GM12873 (cell line): ENCODE results near the gene HPS1.
A peak's percentile ranks its signal among the peaks of the same experiment; 100 is the strongest.

ENCODE experiments used
- TF ChIP-seq, protein P1 (sequence below): IDR thresholded peaks from 2 replicates; pipeline ENCODE4 v1.5.1; 2012; ENCODE audit warnings: low read depth, mild to moderate bottlenecking, moderate library complexity, low read length, control low read depth; ENCODE audit not compliant: insufficient read depth; ENCODE audit errors: missing control alignments

HPS1 gene

DNA sequence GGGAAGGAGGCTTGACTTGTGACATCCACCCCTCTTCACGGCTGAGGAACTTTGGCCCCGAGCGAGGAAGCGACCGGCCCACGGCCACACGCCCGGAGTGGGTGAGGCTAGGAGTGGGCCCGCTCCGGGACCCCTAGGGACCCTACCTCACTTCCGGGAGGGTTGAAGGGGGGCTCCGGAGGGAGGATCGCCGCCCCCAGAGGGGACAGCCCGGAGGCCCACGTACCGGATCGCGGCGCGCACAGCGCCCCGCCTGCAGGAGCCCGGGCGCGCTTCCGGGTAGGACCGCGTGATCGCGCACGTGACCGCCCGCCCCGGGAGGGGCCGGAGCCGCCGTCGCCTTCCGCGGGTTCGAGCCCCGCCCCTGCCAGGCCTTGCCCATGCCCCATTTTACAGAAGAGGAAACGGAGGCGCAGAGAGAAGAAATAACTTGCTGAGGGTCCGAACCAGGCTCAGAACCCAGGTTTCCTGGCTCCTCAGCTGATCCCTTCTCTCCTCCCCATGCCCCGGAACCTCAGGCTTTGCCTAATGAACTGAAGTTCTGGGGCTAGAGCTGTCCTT is at the start of gene HPS1:
TSS of gene HPS1 (minus strand) at position 275 of the 561 bp plus-strand sequence. CDS start 3,695 bp downstream, outside the sequence.
- TF ChIP-seq, protein P1, sequence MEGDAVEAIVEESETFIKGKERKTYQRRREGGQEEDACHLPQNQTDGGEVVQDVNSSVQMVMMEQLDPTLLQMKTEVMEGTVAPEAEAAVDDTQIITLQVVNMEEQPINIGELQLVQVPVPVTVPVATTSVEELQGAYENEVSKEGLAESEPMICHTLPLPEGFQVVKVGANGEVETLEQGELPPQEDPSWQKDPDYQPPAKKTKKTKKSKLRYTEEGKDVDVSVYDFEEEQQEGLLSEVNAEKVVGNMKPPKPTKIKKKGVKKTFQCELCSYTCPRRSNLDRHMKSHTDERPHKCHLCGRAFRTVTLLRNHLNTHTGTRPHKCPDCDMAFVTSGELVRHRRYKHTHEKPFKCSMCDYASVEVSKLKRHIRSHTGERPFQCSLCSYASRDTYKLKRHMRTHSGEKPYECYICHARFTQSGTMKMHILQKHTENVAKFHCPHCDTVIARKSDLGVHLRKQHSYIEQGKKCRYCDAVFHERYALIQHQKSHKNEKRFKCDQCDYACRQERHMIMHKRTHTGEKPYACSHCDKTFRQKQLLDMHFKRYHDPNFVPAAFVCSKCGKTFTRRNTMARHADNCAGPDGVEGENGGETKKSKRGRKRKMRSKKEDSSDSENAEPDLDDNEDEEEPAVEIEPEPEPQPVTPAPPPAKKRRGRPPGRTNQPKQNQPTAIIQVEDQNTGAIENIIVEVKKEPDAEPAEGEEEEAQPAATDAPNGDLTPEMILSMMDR: no peak

DNA sequence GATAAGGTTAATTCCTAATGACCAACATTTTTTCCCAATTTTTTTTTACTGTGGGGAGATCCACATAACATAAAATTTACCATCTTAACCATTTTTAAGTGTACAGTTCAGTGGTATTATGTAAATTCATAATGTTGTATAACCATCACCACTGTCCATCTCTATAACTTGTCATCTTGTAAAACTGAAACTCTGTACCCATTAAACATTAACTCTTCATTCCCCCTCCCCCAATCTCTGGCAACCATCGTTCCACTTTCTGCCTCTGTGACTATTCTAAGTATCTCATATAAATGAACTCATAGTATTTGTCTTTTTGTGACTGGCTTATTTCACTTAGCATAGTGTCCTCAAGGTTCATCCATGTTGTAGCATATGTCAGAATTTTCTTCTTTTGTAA is 46.0 kb upstream of the HPS1 start:
- TF ChIP-seq, protein P1: no peak

DNA sequence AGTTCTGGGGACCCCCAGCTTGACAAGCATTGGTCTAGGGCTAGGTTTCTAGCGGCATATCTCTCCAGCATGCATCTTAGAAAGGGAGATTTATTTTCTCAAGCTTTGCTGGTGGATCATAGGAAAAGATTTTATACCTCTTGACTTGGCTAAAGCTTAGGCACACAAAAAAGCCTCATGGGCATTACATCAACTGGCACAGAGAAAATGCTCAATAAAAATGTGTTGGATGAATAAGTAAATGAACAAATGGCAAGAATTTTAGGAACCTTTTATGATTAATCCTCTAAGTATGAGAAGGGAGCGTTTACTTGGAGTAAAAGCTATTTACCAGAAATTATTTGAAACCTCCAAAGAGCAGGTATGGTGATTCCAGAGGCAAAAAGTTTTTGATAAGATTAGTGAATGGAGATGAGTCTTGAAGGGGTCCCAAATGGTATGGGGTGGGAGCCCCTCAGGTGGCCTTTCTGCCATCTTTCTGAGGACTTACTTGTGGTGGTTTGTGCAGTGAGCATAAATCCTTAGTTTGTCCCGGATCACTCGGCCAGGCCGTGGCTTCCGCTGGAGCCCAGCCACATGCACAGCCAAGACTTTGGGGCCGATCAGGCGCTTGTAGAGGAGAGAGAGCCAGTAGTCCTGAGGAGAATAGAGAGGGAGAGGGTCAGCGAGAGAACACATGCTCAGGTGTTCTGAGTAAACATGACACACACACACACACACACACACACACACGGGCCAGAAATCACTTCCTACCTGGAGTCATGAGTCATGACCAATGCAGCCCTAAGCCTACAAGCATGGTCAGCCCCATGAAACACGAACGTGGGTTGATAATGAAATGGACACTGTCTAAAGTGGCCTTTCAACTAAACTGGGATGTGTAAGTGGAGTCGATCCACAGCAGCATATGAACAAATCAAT is 43.1 kb upstream of the HPS1 start:
- TF ChIP-seq, protein P1: no peak

DNA sequence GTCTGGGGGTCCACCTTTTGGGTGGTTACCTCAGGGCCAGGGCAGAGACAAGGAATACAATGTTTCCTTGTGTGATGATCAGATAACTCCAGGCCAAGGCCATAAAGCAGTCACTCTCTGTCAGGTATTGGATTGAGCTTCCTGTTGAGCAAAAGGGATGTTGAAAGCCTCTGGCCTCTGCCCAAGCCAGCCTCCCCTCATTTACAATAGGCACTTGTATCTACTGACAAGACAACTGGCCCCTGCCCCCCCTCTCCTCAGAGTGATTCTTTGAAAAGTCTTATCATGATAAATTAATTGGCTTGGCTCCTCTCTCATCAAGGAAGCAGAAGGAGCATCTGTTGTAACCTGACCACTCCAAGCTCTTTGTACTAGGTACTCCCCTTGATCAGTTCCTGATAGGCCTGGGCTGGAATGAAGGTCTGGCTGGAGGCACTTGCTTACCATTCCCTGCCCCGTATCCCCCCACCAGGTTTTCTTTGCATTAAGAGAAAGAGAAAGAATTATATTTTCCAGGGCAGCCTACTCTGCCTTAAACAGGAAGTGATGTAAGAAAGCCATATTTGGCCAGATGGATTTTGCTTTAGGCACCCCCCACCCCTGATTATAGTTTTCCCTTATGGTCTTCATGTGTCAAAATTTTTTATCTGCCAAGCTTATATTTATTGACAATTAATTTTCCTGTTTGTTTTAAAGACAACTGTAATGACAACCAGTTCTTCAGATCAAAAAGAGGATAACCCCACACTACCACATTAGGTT is 42.1 kb upstream of the HPS1 start:
- TF ChIP-seq, protein P1: no peak

DNA sequence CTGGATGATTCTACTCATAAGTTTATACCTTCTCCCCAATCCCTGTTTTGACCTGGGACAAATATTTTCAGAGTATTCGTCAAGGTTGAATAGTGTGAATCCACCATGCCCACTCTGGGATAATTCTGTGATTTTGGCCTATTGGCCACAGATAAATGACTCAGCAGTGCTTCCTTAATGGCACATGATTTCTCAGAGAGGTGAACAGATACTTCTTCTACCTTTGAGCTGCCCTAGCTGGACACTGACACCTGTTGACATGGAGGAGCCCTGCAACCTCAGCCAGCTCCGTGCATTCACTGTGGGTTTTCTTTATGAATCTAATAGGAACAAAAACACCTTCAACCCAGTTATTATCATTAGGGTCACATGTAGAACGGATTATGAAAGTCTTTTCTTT is 40.9 kb upstream of the HPS1 start:
- TF ChIP-seq, protein P1: peak; percentile 11

DNA sequence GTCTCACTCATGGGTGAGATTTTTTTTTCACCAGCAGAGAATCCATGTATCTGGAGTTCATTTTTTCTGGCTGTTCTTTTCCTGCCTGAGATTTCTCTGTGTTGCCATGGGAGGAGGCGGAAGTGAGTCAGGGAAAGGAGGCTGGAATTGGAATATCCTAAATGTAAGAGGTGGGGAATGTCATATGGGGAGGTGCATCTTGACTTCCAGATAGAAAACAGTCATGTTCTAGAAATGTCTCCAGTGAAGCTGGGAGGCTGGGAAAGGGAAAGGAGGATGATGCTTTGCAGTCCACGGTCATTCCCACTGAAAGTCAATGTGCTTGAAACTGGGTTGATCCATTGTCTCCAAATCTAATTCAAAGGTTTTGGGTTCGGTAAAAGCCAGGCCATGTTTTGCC is 39.7 kb upstream of the HPS1 start:
- TF ChIP-seq, protein P1: no peak

DNA sequence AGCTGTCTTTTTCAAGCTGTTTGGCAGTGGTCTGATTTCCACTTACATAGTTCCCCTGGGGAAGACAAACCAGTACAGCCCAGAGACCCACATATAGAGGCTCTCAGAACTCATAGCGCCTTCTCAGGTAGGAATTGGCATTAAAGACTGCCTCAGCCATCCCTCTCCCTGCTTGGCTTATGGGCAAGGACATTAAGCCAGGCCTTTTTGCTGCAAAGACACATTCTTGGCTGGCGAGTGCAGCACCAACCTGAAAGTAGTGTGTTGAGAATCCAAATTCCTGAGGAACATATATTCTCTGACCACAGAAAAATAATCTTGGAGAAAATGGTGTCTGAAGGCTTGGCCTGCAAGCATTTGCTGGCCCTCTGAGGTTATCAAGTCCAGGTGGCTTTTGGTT is 39.2 kb upstream of the HPS1 start:
- TF ChIP-seq, protein P1: no peak
